ENCODE results near the gene MPV17.

DNA sequence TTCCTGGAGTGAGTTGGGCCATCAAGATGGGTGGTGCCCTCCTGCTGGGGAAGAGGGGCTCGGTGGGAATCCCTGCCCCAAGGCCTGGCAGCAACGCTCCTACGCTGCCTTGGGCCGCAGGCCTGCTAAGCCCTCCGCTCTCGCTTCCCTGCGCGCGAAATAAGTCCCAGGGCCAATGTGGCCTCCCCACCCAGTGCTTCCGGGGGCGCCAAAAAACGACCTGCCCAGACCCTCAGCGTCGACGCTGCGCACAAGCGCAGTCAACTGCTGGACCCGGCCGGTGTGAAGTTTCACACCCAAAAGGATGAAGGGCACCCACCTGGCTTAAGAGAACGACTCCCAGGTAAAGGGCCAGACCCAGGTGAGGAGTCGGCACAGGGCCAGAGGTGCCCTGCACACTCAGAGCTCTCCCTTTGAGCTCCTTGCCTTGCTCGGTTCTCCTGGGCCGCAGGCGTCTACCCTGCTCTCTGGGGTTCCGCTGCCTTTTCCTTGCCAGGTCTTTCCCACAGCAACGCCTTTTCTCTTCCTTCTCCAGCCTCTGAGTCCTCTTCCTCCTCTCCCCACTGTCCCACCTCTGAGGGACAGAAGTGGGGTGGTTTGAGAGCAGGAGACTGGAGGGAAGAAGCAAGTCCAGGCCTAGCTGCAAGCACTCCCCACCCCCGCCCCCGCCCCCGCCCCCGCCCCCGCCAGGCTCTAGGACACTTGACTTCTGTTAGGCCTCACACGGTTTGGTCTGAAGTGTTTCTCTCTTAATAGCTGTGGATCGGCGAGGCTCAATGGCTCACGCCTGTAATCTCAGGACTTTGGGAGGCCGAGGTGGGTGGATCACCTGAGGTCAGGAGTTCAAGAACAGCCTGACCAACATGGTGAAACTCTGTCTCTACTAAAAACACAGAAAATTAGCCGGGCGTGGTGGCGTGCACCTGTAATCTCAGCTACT, 47.4 kb downstream of the MPV17 start, which contains the start of gene DNAJC5G:
- TF ChIP-seq, protein P1, sequence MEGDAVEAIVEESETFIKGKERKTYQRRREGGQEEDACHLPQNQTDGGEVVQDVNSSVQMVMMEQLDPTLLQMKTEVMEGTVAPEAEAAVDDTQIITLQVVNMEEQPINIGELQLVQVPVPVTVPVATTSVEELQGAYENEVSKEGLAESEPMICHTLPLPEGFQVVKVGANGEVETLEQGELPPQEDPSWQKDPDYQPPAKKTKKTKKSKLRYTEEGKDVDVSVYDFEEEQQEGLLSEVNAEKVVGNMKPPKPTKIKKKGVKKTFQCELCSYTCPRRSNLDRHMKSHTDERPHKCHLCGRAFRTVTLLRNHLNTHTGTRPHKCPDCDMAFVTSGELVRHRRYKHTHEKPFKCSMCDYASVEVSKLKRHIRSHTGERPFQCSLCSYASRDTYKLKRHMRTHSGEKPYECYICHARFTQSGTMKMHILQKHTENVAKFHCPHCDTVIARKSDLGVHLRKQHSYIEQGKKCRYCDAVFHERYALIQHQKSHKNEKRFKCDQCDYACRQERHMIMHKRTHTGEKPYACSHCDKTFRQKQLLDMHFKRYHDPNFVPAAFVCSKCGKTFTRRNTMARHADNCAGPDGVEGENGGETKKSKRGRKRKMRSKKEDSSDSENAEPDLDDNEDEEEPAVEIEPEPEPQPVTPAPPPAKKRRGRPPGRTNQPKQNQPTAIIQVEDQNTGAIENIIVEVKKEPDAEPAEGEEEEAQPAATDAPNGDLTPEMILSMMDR (IDR thresholded peaks at IDR 0.05), result no peak
- TF ChIP-seq POLR2A (IDR thresholded peaks at IDR 0.05), result no peak

All from body of pancreas (tissue), 4 donors.